Prostate gland (tissue), 2 donors: ENCODE measurements around the gene CACNA1I.

ENCODE experiments used
- CTCF ChIP-seq, 4 experiments: fragments of 200-600 bp in 2 of 4; fragments of 450-650 bp in 2 of 4; sonication (generic) in 2 of 4; IDR thresholded peaks; 1 replicate in 3 of 4; 2 replicates in 1 of 4; pipeline ENCODE4 v1.5.1; 2016 to 2019; ENCODE audit warnings: antibody characterized with exemption in 4 of 4, mild to moderate bottlenecking in 2 of 4, moderate library complexity in 2 of 4
- POLR2A ChIP-seq: fragments of 450-650 bp; IDR thresholded peaks from one replicate; pipeline ENCODE4 v1.6.1; 2016; ENCODE audit warnings: antibody characterized with exemption, mild to moderate bottlenecking

- no peak for TF ChIP-seq CTCF (IDR thresholded peaks at IDR 0.05)
- TF ChIP-seq POLR2A, result no peak
Observed at GRCh38 chr22:39707816-39708215, 137.3 kb downstream of the CACNA1I start.
